ENCODE results near the gene MAFB.

MAFB gene

DNA sequence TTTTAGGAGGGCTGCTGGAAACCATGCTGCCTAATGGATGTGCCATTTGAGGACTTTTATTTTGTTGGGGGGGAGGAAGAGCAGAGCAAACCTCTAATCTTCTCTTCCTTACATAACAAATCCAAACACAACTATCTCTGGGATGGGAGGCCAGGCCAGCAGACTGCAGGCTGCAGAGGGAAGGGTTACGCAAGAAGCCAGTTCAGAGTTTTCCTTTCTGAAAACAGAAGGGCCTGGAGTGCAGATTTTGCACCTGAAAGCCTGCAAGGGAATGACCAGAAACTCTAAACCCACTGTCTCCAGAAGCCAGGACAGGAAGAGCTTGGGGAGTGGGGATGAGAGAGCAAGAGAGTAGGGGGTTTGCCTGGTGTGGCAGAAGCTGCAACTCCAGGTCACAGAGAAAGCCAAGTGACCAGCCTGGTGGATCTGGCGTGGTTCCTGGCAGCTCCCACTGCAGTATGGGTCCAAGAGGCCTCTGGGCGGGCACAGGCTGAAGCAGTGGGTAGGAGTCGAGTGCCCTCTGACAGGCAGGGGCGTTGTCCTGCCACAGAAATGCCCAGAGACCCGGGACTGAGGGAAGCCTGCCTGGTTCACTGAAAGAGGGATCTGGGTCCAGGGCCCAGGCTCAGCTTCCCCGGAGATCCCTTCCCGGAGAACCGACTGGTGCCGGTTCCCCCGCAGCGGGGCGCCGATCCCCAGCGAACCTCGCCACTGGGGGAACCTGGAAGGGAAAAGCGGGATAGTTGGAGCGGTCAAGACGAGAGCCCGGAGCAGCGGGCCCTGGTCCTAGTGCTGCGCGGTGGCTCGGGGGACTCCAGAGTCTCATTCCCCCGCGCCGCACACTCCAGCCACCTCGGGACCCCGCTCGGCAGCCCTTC is 6.7 kb downstream of the MAFB start:
- DNase-seq (ENCODE audit: low read depth in 3 of 3, low spot score in 1 of 3) = no peak

DNA sequence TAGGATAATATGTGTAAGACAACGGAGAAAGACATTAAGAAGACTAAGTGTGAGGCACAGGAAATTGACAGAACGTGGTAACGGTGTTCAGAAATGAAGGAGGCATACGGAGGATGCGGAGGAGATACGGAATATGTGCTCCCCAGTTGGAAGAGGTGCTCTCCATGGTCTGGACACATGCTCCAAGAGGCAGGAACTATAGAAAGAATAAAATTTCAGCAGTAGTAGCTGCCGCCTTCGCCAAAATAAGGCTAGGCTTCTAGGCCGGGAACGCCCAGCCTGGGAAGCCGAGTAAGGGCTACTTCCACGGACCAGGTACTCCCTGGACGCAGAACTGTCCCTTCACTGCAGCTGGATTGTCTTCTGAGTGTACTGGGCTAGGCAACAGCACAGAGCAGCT is 7.4 kb downstream of the MAFB start:
- no peak for DNase-seq (ENCODE audit: low read depth in 3 of 3, low spot score in 1 of 3)

DNA sequence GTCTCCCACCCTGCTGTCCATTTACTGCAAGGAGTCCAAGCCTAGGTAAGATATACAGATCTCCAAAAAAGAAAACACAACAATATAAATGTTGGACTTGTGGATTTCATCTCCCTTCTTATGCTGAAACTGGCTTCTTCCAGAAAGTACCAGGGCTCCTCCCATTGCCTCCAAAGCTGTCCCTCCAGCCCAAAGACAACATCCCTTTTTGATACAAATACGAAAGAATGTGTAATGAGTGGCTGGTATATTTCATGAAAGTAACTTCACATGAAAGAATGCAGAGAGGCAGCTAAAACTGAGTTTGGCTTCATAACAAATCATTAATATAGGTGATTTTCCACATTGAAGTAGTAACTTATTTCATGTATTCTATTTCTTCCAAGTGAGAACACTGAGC is 7.9 kb downstream of the MAFB start:
- DNase-seq (ENCODE audit: low read depth in 3 of 3, low spot score in 1 of 3) = no peak

- no peak for DNase-seq (ENCODE audit: low read depth in 3 of 3, low spot score in 1 of 3)
Measured at GRCh38 chr20:40680161-40680959, 8.7 kb downstream of the MAFB start.

- no peak for DNase-seq (ENCODE audit: low read depth in 3 of 3, low spot score in 1 of 3)
Measured at GRCh38 chr20:40679184-40679583, 9.9 kb downstream of the MAFB start.

- no peak for DNase-seq (ENCODE audit: low read depth in 3 of 3, low spot score in 1 of 3)
Measured at GRCh38 chr20:40678286-40678875, 10.7 kb downstream of the MAFB start.

DNA sequence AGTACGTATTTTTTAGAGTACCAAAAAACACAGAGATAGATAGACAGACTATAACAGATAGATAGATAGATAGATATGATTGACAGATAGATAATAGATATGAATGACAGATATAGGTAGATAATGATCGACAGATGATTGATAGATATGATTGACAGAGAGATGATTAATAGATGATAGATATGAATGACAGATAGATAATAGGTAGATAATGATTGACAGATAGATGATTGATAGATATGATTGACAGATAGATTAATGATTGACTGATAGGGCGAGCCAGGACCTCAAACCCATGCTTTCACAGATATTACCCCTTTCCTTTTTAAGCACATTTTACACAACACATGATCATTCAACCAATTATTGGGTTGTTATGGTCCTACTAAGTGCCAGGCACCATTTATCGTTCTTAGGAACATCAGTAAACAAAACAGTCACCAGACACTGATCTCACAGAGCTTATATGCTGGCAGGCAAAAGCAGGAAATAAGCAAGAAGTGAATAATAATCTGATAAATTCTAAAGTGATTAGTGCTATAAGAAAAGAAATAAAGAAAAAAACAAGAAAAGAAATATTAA is 11.6 kb downstream of the MAFB start:
- no peak for DNase-seq (ENCODE audit: low read depth in 3 of 3, low spot score in 1 of 3)

- DNase-seq (ENCODE audit: low read depth in 3 of 3, low spot score in 1 of 3) = no peak
Measured at GRCh38 chr20:40676491-40677269, 12.4 kb downstream of the MAFB start.

DNA sequence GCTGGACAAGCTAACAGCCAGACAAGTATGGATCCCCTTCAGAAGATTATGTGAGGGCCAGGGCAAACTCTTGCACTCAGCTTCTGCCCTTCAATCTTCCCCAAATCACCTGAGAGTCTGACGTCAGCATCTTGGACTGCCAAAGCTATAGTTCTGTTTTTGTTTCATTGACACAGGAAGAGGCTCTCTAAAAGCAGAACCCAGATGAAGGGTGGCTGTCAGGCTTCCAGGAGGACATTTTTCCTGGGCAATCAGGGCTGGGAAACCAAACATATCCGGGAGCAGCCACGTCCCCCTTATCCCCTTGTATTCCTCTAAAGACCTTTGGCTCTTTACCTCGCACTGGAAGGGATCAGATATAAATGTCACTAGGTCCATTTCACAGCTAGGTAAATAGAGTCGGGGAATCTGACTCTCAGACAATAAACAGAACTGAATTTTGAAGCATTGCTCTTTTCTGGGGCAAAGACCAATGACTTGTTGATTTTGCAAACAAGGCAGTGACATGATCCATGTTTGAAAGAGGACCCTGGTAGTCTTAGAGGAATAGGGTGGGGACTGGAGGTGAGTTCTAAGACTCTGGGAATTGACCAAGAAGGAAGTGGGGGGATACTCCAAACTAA is 13.3 kb downstream of the MAFB start:
- no peak for DNase-seq (ENCODE audit: low read depth in 3 of 3, low spot score in 1 of 3)

- DNase-seq (ENCODE audit: low read depth in 3 of 3, low spot score in 1 of 3) = no peak
Measured at GRCh38 chr20:40673442-40673841, 15.6 kb downstream of the MAFB start.

- no peak for DNase-seq (ENCODE audit: low read depth in 3 of 3, low spot score in 1 of 3)
Measured at GRCh38 chr20:40672095-40672494, 16.9 kb downstream of the MAFB start.

DNA sequence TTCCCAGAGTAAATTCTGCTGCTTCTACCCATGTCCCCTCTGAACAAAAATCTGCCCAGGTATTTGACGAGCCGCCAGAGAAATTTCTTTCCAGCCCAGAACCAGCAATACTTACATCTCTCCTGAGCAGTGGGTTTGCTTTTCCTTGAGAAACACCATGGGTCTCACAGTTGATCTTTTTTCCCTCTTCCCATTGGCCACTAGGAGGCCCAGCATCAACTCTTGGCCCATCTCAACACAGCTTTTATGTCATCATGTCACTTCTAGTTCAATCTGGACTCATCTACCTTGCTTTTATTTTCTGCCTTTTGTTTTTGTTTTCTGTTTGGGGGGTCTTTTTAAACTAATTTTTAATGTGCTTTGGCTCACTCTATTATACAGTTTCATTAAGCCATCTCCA is 18.8 kb downstream of the MAFB start:
- no peak for DNase-seq (ENCODE audit: low read depth in 3 of 3, low spot score in 1 of 3)

DNA sequence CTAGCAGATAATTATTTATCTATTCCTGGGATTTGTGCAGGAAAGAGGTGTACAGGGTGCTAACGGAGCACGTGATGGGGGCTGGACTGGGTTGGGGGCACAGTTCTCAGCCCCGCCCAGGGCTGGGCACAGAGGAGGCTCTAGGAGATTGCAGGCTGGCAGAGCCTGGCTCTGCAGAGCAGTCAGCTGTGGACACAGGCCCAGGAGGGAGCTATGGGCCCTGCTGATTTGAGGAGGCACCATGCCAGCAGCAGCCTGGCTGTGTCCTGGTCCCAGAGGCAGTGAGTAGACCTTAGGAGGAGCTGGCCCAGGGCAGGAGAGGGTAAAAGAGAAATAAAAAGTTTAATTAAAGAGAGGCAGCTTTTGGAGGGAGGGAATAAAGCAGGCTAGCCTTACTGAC is 19.3 kb downstream of the MAFB start:
- DNase-seq (ENCODE audit: low read depth in 3 of 3, low spot score in 1 of 3) = no peak

GRCh38 chr20:40668449-40669228 is 20.4 kb downstream of the MAFB start:
- no peak for DNase-seq (ENCODE audit: low read depth in 3 of 3, low spot score in 1 of 3)

- no peak for DNase-seq (ENCODE audit: low read depth in 3 of 3, low spot score in 1 of 3)
Measured at GRCh38 chr20:40667503-40667902, 21.5 kb downstream of the MAFB start.

GRCh38 chr20:40666336-40666735 is 22.7 kb downstream of the MAFB start:
- DNase-seq (ENCODE audit: low read depth in 3 of 3, low spot score in 1 of 3) = no peak

DNA sequence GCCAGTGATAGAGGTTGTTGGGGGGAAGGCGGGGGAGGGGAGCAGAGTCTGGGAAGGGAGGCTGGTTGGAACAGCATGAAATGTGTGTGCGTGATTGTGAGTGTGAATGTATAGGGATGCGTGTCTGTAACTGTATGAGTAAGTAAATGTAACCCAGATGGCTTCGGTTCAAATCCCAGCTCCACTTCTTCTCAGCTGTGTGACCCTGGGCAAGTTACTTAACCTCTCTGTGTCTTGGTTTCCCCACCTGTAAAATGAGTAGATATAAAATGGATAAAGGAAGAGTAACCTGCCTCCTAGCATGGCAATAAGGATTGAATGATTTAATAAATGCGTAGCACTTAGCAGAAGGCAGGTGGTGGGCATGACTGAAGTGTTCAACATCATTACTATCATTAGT is 24.1 kb downstream of the MAFB start:
- no peak for DNase-seq (ENCODE audit: low read depth in 3 of 3, low spot score in 1 of 3)

DNA sequence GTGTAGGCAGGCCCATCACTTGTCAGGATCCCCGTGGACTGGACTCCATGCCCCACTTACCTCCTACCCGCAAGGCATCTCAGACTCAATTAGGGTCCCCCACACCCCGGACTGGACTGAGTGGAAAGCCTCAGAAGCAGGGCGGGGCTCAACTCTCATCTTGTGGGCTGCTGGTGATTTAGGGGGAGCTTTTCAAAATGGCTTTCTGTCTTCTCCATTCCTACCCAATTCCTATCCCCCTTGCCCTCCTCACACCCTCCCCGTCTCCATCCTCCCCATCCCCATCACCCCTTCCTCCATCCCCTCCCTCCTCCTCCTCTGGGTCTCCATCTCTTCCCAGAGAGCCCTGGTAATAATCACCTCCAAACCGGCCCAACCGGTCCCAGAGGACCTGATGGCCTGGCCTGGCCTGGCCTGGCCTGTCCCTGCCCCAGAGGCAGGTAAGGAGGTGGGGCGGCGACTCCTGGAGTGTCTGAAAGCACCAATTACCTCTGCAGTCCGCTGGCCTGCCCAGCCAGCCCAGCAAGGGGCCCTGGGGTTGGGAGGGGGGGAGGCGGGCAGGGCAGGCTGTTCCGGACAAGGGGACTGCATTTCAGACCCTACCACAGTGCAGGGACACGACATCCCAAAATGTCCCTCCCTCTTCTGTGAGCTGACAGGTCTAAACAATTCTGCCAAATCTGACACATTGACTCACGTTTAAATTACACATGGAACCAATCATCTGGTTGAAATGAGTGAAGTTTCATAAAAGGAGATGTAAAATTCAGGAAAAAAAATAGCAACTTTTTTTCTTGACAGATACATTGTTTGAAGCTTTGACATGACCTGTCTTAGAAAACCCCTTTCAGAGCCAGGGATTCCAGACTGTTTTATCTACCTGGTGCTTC is 24.8 kb downstream of the MAFB start:
- DNase-seq (ENCODE audit: low read depth in 3 of 3, low spot score in 1 of 3) = no peak

All from stimulated activated CD4-positive, alpha-beta T cell treated with anti-CD3 and anti-CD28 coated beads, TNF-alpha, amount 100 ng/mL, for 1 hour (primary cell).